Keratinocyte (primary cell): ENCODE results near the gene SRL. TPM values are rescaled to one million over a fixed set of nuclear protein-coding genes. Genes with fewer than 3 reads are reported as not detected.

Experiments
- DNase-seq: peaks from one replicate; pipeline ENCODE4 v3.0.0-alpha.2; 2011; ENCODE audit warnings: low read depth, missing footprints, low spot score
- FAIRE-seq: peaks from 2 replicates; lab custom pipeline; 2011; peaks lifted over from hg19 to GRCh38; lab: Jason Lieb, UNC
- H2AFZ ChIP-seq: 2 replicates; pipeline ENCODE4 v1.6.0; 2012; ENCODE audit warnings: low read length, control low read depth, inconsistent platforms; ENCODE audit not compliant: control insufficient read depth
- H3K27ac ChIP-seq: 2 replicates; pipeline ENCODE4 v1.5.1; 2011; ENCODE audit warnings: low read length; ENCODE audit not compliant: control insufficient read depth, insufficient read depth
- H3K27me3 ChIP-seq: 3 replicates; pipeline ENCODE4 v1.6.0; 2011; ENCODE audit warnings: low read length; ENCODE audit not compliant: control insufficient read depth, insufficient read depth; ENCODE audit errors: extremely low read depth
- H3K36me3 ChIP-seq, 2 experiments: 2 replicates in 1 of 2; 3 replicates in 1 of 2; pipeline ENCODE4 v1.5.1; 2011; ENCODE audit warnings: low read length in 2 of 2, mild to moderate bottlenecking in 1 of 2; ENCODE audit not compliant: control insufficient read depth in 2 of 2, insufficient read depth in 2 of 2; ENCODE audit errors: extremely low read depth in 1 of 2
- H3K4me1 ChIP-seq: 3 replicates; pipeline ENCODE4 v1.5.1; 2011; ENCODE audit warnings: low read length; ENCODE audit not compliant: control insufficient read depth, insufficient read depth; ENCODE audit errors: extremely low read depth
- H3K4me2 ChIP-seq: 3 replicates; pipeline ENCODE4 v1.6.0; 2011; ENCODE audit warnings: low read depth, low read length; ENCODE audit not compliant: control insufficient read depth, insufficient read depth; ENCODE audit errors: extremely low read depth
- H3K4me3 ChIP-seq, 3 experiments: fragments of 200-600 bp in 1 of 3; sonication (generic) in 1 of 3; 2 replicates in 2 of 3; 3 replicates in 1 of 3; pipeline ENCODE4 v1.5.1; 2011 to 2016; ENCODE audit warnings: low read length in 3 of 3, mild to moderate bottlenecking in 3 of 3, control low read depth in 2 of 3, inconsistent platforms in 1 of 3, low read depth in 1 of 3, mixed read lengths in 1 of 3, mixed run types in 1 of 3, moderate library complexity in 1 of 3; ENCODE audit not compliant: control insufficient read depth in 2 of 3, insufficient read depth in 2 of 3; ENCODE audit errors: extremely low read depth in 1 of 3
- H3K79me2 ChIP-seq: 2 replicates; pipeline ENCODE4 v1.6.0; 2012; ENCODE audit warnings: low read length; ENCODE audit not compliant: control insufficient read depth, insufficient read depth
- H3K9ac ChIP-seq: 3 replicates; pipeline ENCODE4 v1.6.0; 2011; ENCODE audit warnings: low read length; ENCODE audit not compliant: control insufficient read depth, insufficient read depth; ENCODE audit errors: extremely low read depth
- H3K9me1 ChIP-seq: 3 replicates; pipeline ENCODE4 v1.6.0; 2011; ENCODE audit warnings: low read length; ENCODE audit not compliant: control insufficient read depth, insufficient read depth; ENCODE audit errors: extremely low read depth
- H3K9me3 ChIP-seq: 2 replicates; pipeline ENCODE4 v1.5.1; 2012; ENCODE audit warnings: low read depth, low read length; ENCODE audit not compliant: control insufficient read depth
- H4K20me1 ChIP-seq: 3 replicates; pipeline ENCODE4 v1.6.0; 2011; ENCODE audit warnings: low read length; ENCODE audit not compliant: control insufficient read depth, insufficient read depth; ENCODE audit errors: extremely low read depth
- EZH2 ChIP-seq: IDR thresholded peaks from one replicate; pipeline ENCODE4 v1.6.1; 2012; ENCODE audit warnings: inconsistent platforms, mild to moderate bottlenecking, low read length, moderate library complexity
- dilution Hi-C: fragments of 300-500 bp; cut with MboI; formaldehyde crosslinking; loops from one replicate; pipeline ENCODE4 v1.7.0; 2020; ENCODE audit warnings: low sequenced_read_pairs; ENCODE audit not compliant: extremely low pct_ligation_motif_present
- polyA plus RNA-seq, 5 experiments: library from polyadenylated mRNA; depleted of rRNA in 3 of 5; stranded (reverse) in 3 of 5; stranded (forward) in 1 of 5; unstranded in 1 of 5; fragments of >200 nt; gene quantifications; 1 replicate in 1 of 5; 2 replicates in 3 of 5; 3 replicates in 1 of 5; pipeline versions ENCODE4 v1.2.1 to v1.2.3, GENCODE V29; 2011 to 2012; ENCODE audit warnings: missing spikeins in 2 of 5, low read depth in 1 of 5, low replicate concordance in 1 of 5
- TF ChIP-seq, protein P1 (sequence below), 3 experiments: IDR thresholded peaks in 1 of 3; conservative IDR thresholded peaks in 1 of 3; optimal IDR thresholded peaks in 1 of 3; 2 replicates in 2 of 3; 3 replicates in 1 of 3; pipeline versions ENCODE3 to v1.5.1; 2011; ENCODE audit warnings: low read length in 3 of 3, mild to moderate bottlenecking in 3 of 3, moderate library complexity in 2 of 3, control low read depth in 1 of 3, inconsistent platforms in 1 of 3; ENCODE audit not compliant: insufficient read depth in 2 of 3; ENCODE audit errors: extremely low read depth in 1 of 3

SRL gene
- polyA plus RNA-seq, 1 donor (not counting 4 experiments of a cell fraction or from before 2014, with no cell fraction given): not detected

DNA sequence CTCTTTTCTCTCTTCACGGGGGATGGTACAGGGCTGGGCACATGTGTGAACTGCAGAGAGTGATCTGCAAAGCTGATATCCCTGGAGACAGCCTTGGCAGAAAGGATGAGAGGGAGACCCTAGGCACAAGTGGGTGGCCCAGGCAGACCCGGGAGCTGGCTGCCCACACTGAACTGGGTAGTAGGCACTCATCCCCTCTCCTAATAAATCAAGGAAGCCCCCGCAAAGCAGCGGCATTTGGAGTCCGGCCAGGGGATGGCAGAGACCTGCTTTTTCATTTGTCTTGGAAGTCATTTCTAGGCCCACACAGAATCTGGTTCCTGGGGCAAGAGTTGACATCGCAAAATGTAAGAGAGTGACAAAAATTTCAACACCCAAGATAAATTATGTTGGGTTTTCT is 34.0 kb upstream of the SRL start:
- Histone ChIP-seq H4K20me1 (no peaks in the 10 kb centered on the region), H3K4me3 (no peak overlapping the region), H3K9me1 (no peaks in the 10 kb centered on the region), H3K9ac (no peak overlapping the region), H3K4me1 (peaks cover 7% of the 10 kb centered on the region), H3K79me2 (peaks cover 7% of the 10 kb centered on the region), H3K36me3 (no peaks in the 10 kb centered on the region), H3K9me3 (no peaks in the 10 kb centered on the region), H3K27ac (no peak overlapping the region), H2AFZ (no peak overlapping the region), H3K27me3 (no peaks in the 10 kb centered on the region), H3K4me2 (no peak overlapping the region)
- no peak for DNase-seq
- dilution Hi-C loops: no loop called here
- no peak for TF ChIP-seq EZH2
- TF ChIP-seq, protein P1, sequence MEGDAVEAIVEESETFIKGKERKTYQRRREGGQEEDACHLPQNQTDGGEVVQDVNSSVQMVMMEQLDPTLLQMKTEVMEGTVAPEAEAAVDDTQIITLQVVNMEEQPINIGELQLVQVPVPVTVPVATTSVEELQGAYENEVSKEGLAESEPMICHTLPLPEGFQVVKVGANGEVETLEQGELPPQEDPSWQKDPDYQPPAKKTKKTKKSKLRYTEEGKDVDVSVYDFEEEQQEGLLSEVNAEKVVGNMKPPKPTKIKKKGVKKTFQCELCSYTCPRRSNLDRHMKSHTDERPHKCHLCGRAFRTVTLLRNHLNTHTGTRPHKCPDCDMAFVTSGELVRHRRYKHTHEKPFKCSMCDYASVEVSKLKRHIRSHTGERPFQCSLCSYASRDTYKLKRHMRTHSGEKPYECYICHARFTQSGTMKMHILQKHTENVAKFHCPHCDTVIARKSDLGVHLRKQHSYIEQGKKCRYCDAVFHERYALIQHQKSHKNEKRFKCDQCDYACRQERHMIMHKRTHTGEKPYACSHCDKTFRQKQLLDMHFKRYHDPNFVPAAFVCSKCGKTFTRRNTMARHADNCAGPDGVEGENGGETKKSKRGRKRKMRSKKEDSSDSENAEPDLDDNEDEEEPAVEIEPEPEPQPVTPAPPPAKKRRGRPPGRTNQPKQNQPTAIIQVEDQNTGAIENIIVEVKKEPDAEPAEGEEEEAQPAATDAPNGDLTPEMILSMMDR (optimal IDR thresholded peaks at IDR 0.05 in 1 of 3, IDR thresholded peaks at IDR 0.05 in 1 of 3, conservative IDR thresholded peaks at IDR 0.05 in 1 of 3; ENCODE audit: extremely low read depth in 1 of 3, insufficient read depth in 2 of 3, low read length in 3 of 3): no peak
- no peak for FAIRE-seq

DNA sequence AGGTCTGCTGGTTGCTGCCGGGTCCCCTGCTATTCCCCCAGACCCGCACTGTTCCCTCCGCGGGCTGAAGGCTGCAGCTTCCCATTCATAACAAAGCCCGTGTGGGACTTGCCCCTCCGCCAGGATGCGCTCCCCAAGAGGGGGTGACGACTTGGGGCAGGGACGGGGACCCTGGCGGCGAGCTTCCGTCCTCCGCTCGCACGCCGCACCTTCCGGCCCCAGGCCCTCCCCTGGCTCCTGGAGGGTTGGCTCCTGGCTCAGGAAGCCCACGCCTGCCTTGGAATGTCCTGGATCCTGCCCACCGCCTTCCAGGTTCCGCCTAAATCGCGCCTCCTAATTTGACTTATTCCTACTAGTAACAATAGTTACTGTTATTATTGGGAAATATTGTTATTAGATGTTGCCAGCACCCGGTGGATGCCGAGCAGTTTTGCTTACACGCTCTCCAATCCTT is 32.0 kb upstream of the SRL start:
- no peak for FAIRE-seq
- Histone ChIP-seq H4K20me1 (no peaks in the 10 kb centered on the region), H3K27ac (peak overlapping the region; percentile 58), H3K4me1 (peaks cover 16% of the 10 kb centered on the region), H3K9me1 (no peaks in the 10 kb centered on the region), H3K4me3 (peak overlapping the region; percentile 68 to 76 (median 76)), H3K9ac (peak overlapping the region; percentile 66), H3K4me2 (peak overlapping the region; percentile 82), H3K9me3 (no peaks in the 10 kb centered on the region), H3K36me3 (peaks cover 0 to 1% of the 10 kb centered on the region in 2 experiments), H3K27me3 (no peaks in the 10 kb centered on the region), H3K79me2 (peaks cover 23% of the 10 kb centered on the region), H2AFZ (peak overlapping the region; percentile 76)
- dilution Hi-C loops: no loop called here
- DNase-seq: no peak
- no peak for TF ChIP-seq EZH2
- TF ChIP-seq, protein P1 (optimal IDR thresholded peaks at IDR 0.05 in 1 of 3, IDR thresholded peaks at IDR 0.05 in 1 of 3, conservative IDR thresholded peaks at IDR 0.05 in 1 of 3; ENCODE audit: extremely low read depth in 1 of 3, insufficient read depth in 2 of 3, low read length in 3 of 3): peak in 2 of 3 experiments; percentile 47 to 61
